ENCODE measurements around the gene SPATA33.

Gene SPATA33

DNA sequence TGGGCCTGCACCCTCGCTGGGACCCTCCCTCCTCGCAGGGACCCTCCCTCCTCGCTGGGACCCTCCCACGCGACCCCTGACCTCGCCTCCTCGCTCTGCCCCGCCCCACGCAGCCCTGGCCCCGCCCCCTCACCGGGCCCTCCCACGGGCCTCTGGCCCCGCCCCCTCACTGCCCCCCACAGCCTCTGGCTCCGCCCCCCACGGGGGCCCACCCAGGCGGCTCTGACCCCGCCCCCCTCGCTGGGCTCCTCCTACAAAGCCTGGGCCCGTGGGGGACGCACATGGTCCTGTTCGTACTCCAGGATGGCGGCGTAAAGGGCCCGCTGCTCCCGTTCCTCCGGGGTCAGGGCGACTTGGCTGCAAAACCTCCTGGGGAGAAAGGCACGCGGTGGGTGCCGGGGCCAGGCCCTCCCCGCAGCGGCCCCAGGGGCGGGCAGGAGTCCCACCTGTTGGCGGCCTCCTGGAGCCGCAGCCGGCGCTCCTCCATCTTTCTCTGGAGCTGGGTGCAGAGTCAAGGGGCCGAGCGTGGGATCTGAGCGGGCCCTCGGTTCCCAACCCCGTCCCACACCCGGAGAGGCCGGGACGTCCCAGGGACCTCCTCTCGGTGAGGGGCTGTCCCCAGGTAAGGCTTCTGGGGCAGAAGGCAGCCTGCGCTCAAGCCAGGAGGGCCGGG lies 54.1 kb downstream of the SPATA33 start:
- peak; percentile 82 to 88 for DNase-seq

DNA sequence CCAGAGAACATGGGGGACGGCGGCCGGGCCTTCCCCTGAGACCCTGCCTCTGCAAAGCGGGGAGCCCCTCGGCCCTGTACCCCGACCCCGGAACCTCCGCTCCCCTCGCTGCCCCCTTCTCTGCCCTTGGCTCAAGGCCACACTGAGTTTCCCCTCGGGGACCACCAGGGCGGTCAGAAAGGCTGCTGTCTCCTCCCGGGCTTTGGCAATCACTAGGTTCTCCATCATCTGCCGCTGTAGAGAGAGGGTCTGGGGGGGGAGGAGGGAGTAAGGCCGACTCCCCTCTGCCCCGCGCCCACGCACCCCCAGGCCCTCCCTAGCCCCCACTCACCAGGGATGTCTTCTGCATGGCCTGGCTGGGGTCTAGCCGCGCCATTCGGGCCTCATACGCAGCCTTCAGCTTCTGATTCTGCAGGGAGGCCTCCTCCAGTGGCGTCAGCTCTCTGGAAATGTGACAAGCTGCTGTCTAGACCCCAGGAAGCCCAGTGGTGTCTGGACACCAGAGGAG lies 54.7 kb downstream of the SPATA33 start:
- no peak for DNase-seq

DNA sequence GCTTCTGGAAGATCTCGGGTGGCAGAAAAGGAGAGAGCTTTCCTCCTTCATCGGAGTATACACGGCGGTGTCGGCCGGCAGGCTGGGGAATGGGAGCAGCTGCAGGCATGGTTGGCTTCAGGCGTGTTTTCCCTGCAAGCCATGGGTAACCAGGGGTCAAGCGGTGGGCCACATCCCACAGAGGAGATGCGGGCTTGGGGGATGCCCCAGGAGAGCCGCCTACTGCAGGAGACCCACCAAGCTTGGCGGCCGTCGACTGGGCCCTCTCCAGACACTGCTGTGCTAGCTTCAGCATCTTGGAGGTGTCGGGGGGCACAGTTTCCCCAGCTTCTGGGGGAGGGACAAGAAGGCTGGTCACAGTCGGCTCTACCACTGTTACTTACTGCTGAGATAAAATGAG lies 58.9 kb downstream of the SPATA33 start:
- no peak for DNase-seq

DNA sequence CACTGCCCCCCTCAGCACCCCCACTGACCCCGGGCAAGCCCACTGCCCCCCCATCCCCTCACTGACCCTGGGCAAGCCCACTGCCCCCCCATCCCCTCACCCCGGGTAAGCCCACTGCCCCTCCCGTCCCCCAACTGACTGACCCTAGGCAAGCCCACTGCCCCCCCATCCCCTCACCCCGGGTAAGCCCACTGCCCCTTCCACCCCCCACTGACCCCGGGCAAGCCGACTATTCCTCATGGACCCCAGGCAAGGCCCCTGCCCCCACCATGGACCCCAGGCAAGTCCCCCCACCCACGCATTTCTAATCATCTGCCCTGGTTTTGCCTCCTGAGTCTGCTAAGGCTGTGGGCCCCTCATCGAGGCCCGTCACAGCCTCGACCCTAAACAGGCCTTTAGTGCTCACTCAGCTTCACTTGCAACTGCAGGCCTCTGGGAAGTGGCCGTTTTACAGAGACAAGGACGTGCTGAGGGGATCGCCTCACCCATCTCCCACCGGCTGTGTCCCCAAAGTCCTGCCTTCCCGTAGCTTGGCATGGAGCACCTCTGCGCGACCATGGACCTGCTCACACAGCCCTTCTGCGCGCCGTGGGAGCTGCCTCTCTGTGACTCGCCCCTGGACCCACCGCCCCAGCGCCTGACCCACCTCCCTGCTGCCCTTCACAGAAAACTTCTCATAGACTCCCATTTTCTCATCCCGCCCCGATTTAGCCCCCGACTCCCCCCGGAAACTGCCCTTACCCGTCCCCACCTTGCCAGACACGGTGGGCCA lies 59.5 kb downstream of the SPATA33 start:
- DNase-seq: no peak

DNA sequence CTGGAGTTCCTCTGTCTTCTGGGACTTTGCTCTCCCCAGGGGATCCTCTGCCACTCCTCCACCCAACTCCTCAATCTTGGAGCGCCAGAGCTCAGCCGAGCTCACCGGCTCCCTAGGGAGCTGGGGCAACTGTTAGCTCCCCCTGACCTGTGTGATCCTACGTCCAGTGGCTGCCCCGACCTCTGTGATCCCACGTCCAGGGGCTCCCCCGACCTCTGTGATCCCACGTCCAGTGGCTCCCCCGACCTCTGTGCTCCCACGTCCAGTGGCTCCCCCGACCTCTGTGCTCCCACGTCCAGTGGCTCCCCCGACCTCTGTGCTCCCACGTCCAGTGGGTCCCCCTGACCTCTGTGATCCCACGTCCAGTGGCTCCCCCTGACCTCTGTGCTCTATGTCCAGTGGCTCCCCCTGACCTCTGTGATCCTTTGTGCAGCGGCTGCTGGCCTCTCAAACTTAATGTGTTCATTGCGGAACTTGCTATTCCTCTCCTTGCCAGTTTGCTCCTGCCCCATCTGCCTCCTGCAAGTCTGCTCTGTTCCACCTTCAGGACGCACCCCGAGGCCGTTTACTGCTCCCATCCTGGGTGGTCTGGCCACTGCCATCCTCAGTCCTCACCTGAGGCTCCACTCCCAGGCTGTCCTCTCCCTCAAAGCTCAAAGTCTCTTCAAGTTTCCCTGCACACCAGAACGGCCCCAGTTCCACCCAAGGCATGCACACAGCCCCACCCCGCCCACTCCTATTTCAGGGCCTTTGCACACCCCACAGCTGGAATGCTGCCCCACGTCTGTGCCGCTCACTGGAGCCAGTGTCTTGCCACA lies 60.3 kb downstream of the SPATA33 start:
- no peak for DNase-seq
